HG03520 (cell line): ENCODE data around the gene CDK5R1.

Source experiments
- ATAC-seq: cut with Tn5 transposase; IDR thresholded peaks from one replicate; pipeline ENCODE4 v1.9.1; 2021; ENCODE audit warnings: mild to moderate bottlenecking, moderate library complexity; ENCODE audit not compliant: unreplicated experiment

The CDK5R1 gene

DNA sequence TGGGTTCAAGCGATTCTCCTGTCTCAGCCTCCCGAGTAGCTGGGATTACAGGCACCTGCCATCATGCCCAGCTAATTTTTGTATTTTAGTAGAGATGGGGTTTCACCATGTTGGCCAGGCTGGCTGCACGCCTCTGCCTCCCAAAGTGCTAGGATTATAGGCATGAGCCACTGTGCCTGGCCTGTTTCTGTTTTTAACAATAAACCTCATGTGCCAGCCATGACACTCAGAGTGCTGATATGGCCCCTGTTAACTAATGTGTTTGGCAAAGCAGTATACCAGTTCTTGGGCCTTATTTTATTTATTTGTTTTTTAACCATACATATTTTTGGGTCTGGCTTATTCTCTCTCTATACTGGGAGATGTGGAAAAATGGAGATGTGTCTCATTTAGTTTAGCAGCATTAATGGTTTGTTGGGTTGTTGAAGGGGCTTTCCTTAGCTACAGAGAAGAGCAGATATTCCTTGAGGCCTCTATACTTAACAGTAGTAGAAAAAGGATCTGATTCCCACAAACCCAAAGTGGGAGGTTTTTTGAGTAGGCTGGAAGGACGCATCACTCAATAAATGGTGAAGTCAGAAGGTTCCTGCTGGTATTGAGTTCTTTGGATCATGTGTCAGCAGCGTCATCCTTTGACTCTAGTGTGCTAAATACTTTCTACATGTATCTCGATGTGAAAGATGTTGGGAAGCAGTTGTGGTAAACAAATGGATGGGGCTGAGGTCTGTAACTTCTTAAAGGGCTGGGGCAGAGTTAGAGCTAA, 16.2 kb upstream of the CDK5R1 start:
- ATAC-seq, result no peak

DNA sequence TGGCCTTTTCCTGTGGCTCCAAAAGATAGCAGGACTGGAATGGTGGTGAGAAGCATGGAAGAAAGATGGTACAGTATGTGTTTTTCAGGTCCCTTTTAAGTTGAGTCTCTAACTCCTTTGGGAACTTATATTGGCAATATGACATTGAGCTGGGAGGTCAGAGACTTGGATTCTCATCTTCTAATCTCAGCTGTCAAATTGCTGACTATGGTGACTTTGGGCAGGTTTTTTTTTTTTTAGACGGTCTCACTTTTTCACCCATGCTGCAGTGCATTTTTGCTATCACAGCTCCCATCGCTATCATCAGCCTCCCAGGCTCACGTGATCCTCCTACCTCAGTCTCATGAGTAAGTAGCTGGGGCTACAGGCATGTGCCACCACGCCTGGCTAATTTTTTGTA, 15.1 kb upstream of the CDK5R1 start:
- no peak for ATAC-seq

- no peak for ATAC-seq
Observed at GRCh38 chr17:32475258-32475657, 11.5 kb upstream of the CDK5R1 start.

GRCh38 chr17:32477220-32477619, 9.6 kb upstream of the CDK5R1 start:
- no peak for ATAC-seq

DNA sequence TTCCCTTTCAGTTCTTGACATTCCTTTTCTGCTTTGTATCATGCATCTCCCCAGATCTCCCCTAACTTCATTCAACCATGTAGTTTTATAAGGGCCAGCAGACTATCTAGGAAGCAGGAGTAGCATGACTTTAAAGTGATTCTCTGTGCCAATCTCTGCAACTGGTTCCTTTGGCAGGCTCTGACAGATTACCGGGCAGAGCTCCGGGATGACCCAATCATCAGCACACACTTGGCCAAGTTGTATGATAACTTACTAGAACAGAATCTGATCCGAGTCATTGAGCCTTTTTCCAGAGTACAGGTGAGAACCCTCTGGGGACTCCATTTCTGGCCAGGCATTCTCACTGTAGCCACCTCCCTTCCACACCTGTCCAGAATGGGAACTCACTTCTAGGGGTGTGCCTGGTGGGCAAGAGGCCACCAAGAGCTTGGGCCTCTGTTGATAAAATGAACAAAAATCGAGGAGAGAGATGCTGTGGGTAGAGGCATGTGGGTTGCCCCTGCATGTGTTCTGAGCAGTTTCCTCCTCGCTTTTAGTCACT, 7.6 kb upstream of the CDK5R1 start:
- no peak for ATAC-seq

- ATAC-seq, result no peak
Observed at GRCh38 chr17:32481193-32481592, 5.6 kb upstream of the CDK5R1 start.

DNA sequence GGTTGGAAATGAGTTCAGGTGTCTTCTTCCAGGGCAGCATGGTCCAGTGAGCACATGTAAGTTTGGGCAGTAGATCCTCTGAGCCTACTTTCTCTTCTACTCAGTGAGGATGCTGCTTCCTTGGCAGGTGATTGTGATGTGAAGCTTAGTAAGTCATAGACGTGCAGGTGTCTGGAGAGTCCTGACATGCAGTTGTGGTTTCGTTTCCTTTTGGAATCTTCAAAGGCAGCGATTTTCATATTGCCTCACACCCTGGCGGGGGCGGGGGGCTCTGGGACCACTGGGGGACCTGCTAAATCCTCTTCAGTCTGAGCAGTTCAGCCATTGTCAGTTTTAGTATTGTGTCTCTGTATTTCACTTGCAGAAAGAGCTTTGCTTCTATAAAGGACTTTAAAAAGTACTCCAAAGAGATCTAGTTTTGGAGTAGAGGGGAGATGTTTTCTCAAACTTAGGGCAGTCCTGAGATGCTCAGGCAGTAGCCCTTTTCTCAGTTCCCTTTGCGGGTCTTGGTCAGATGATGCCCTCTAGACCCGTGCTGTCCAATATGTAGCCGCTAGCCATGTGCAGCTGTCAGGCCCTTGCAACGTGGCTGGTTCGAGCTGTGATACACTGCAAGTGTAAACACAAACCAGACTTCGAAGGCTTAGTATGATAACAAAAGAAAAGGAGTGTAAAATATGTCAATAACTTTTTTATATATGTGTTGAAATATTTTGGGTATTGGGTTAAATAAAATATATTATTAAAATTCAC, 4.0 kb upstream of the CDK5R1 start:
- ATAC-seq, result no peak

- ATAC-seq, result no peak
Observed at GRCh38 chr17:32483451-32484019, 3.3 kb upstream of the CDK5R1 start.

DNA sequence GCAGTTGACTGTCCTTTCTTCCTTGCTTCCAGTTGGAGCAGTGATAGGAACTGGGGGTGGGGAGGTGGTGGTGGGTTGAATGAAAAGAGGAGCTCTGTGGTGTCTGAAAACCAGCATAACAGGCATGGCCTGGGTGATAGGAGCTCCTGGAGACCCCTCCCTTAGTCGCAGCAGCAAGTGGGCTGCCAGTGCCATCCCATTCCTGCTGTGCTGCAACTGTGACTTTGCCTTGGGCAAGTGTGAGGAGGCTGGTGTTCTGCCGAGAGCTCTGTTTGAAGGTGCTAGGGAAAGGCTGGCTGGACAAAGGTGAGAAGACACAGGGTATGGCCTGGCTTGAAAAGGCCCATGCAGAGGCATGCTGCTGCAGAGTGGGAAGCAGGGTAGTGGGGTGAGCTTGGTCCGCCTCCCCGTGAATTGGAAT, 2.7 kb upstream of the CDK5R1 start:
- ATAC-seq, result no peak

DNA sequence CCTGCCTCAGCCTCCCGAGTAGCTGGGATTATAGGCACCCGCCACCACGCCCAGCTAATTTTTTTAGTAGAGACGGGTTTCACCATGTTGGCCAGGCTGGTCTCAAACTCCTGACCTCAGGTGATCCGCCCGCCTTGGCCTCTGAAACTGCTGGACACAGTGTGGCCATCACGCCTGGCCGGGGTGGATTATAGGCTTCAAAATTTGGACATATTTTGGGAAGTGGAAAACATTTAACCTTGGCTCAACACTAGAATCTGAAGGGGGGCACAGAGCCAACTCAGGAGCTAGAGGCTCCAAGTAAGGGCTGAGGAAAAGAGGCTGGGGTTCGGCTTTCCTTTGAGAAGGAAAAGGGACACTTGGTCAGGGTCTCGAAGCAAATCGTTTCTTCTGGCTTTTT, 2.2 kb upstream of the CDK5R1 start:
- no peak for ATAC-seq

- ATAC-seq, result no peak
Observed at GRCh38 chr17:32485261-32486110, 1.3 kb upstream of the CDK5R1 start.

DNA sequence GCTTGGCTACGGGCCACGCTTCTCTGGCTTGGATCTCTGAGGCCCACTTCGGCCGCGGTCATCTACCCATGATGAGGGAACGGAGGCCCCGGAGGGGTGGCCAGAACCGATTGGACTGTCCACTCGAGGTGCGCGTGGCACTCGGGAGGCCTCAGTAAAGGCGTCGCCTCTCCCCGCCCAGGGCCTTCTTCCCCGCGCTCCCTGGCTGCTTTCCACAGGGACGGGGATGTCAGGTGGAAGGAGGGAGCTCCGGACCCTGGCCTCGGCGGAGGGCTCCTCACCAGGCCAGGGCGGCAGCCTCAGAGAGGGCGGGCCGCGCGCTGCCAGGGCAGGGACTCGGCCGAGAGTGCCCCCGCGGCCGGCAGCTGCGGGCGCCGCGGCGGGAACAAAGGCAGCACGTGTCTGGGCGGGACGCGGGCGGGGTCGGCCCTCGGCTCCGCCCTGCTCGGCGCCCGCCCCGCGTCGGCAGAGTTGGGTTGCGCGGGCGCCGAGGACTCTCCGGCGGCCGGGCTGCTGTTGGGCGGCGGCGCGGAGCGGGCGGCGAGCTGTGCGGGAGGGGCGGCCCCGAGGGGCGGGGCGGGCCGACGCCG, 587 bp upstream of the CDK5R1 start:
- ATAC-seq, result no peak

GRCh38 chr17:32487473-32488176, 832 bp downstream of the CDK5R1 start:
- ATAC-seq, result no peak

GRCh38 chr17:32488177-32488542, 1.4 kb downstream of the CDK5R1 start:
- no peak for ATAC-seq

GRCh38 chr17:32488604-32489180, 1.9 kb downstream of the CDK5R1 start:
- ATAC-seq, result no peak

GRCh38 chr17:32489320-32490100, 2.7 kb downstream of the CDK5R1 start:
- ATAC-seq, result no peak

- ATAC-seq, result no peak
Observed at GRCh38 chr17:32490101-32490482, 3.3 kb downstream of the CDK5R1 start.

DNA sequence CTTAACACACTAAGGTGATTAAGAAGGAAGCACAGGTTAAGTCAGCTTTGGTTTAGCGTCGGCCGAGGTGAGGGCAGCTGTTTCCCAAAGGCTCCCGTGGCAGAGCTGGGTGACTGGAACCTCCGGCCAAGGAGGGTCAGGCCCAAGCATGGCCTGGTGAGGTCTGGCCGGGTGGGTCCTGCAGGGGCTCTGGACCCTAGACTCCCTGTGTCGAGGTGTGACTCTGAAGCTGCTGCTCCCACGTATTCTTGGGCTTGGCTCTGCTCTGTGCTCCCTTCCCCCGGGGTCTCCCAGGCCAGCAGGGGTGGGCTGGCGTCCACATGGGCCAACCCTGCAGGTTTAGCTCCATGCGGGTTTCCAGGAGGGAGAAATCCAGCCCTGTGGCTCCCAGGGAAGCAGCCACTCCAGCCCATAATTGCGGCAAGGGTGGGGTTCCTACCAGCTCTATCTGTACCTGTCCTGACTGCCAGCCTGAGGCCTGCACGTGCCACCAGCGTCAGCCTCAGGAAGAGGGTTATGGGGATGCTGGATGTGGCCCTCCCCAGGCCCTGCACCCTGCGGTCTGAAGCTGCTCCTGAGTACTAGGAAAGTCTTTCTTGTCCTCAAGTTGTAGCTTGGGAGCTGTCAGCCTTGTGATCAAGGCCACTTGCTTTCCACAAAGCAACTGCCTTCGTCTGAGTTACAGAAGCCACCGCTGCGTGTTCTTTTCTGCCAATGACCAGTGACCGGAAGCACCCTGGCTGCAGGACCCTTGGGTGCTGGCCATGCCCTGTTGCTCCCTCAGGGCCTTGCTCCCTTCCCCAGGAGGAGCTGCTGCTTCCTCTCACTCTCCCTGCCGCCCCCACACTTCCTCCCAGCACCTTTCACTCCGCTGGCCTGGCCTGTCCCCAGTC, 4.8 kb downstream of the CDK5R1 start:
- no peak for ATAC-seq
